Measurements from ENCODE around the gene PLA2G4D. TPM values are rescaled to one million over a fixed set of nuclear protein-coding genes. Genes with fewer than 3 reads are reported as not detected.

Gene PLA2G4D
- polyA plus RNA-seq, 1 of the 3 experiments (the other 2 are of a cell fraction): not detected

DNA sequence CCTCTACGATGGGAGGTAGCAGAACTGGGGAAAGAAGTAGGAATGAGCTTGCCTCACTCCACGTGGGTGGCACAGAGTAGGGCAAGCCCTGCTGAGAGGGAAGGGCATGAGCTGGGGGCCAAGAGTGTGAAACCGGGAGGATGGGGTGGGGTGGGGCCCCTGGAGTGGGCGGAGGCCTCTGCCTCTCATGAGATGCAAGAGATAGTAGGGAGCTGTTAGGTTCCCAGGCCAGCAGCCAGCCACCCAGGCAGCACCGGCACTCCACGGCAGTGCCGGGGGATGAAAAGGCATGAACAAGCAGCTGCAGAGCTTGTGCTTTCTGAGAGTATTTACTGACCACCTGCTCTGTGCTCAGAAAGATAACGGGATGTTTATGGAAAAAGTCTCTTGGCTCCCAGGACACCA lies 49.1 kb downstream of the PLA2G4D start:
- H3K9ac ChIP-seq: no peak overlapping the region
- no peaks in the 10 kb centered on the region for H3K79me2 ChIP-seq (ENCODE audit: insufficient read depth)
- no peak overlapping the region for H3K4me3 ChIP-seq (ENCODE audit: low read depth in 2 of 2, low read length in 1 of 2)
- H3K27ac ChIP-seq (ENCODE audit: low read depth in 2 of 2, low read length in 1 of 2): no peak overlapping the region
- DNase-seq: no peak
- H3K9me3 ChIP-seq: no peaks in the 10 kb centered on the region
- no peaks in the 10 kb centered on the region for H4K20me1 ChIP-seq (ENCODE audit: insufficient read depth)
- no peaks in the 10 kb centered on the region for H3K9me2 ChIP-seq
- ChIA-PET CTCF (interaction anchor here (1.1 to 4.6 kb wide), 5 partner anchors 11 to 56 kb away, joined by 3 to 30 read pairs (median 5); no protein-coding TSS in a partner anchor), POLR2A (no interaction called here)
- no peaks in the 10 kb centered on the region for H3K36me3 ChIP-seq (replicated peaks in 1 of 2; ENCODE audit: control insufficient read depth in 1 of 2, insufficient read depth in 2 of 2, low read length in 1 of 2)
- no peak overlapping the region for H2AFZ ChIP-seq (ENCODE audit: low read depth)
- no peaks in the 10 kb centered on the region; a peak in 1 of 4 replicates for H3K4me1 ChIP-seq (ENCODE audit: control insufficient read depth in 1 of 2, insufficient read depth in 2 of 2, low read depth in 1 of 2, low read length in 1 of 2)
- WGBS (ENCODE audit: low lambda C conversion rate): 27% methylated on average over 4 of the region's 8 CpGs
- peaks cover 10% of the 10 kb centered on the region; the same call in 1 of the 2 replicates for H3K27me3 ChIP-seq (ENCODE audit: insufficient read depth)
- H3F3A ChIP-seq (replicated peaks; ENCODE audit: insufficient read depth): no peaks in the 10 kb centered on the region
- no peak overlapping the region for H3K4me2 ChIP-seq
- no peak for TF ChIP-seq SIN3A (IDR thresholded peaks at IDR 0.05; ENCODE audit: borderline replicate concordance, low read depth, low read length)
- no peak for TF ChIP-seq MEF2A (IDR thresholded peaks at IDR 0.05; ENCODE audit: borderline replicate concordance, low read depth)
- TF ChIP-seq FOSL2 (IDR thresholded peaks at IDR 0.05; ENCODE audit: borderline replicate concordance, low read depth): no peak
- no peak for TF ChIP-seq SMC3 (IDR thresholded peaks at IDR 0.05; ENCODE audit: low read depth, low read length)
- TF ChIP-seq GABPA (IDR thresholded peaks at IDR 0.05; ENCODE audit: low read depth): no peak

DNA sequence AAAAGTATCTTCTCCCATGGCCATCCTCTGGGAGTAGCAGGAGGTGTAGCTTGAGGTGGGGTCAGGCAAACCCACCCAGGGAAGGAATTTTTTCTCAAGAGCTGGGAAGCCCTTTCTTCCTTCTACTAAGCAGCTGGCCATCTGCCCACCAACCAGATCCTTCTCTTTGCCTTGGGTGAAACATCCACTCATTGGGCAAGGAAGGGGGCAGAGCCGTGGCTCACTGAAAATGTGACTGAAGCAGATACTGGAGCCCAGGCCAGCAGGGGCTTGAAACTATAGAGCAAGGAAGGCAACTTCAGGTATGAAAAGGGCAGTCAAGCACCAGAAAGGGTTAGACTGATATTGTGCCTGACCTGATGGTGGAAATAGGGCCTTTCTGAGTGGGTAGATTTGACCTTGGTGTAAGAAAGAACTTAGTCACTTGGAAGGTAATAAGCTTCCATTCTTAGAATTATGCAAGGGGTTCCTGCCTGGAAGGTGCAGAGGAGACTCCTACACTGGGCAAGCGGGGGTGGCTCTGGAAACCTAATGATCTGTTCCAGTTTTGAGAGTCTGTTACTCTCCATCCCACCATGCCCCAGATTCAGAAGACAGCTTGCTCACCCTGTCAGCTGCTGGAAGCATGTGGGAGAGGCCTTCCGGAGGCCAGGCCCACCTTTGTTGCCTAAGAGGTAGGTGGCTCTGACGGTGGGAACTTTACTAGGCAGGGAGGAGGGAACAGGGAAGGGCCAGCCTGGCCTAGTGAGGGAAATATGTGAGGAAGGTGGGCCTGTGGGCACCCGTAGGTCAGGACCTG lies 51.6 kb downstream of the PLA2G4D start:
- H3F3A ChIP-seq (replicated peaks; ENCODE audit: insufficient read depth): no peaks in the 10 kb centered on the region
- no peaks in the 10 kb centered on the region for H3K36me3 ChIP-seq (replicated peaks in 1 of 2; ENCODE audit: control insufficient read depth in 1 of 2, insufficient read depth in 2 of 2, low read length in 1 of 2)
- no peak overlapping the region for H2AFZ ChIP-seq (ENCODE audit: low read depth)
- ChIA-PET POLR2A (no interaction called here), CTCF (interaction anchor here (0.6 to 3.2 kb wide), 5 partner anchors 12 to 41 kb away, joined by 3 to 9 read pairs (median 4); no protein-coding TSS in a partner anchor)
- peaks cover 0 to under 1% of the 10 kb centered on the region in 2 experiments; a peak in 1 of 4 replicates for H3K4me1 ChIP-seq (ENCODE audit: control insufficient read depth in 1 of 2, insufficient read depth in 2 of 2, low read depth in 1 of 2, low read length in 1 of 2)
- H3K27ac ChIP-seq (ENCODE audit: low read depth in 2 of 2, low read length in 1 of 2): no peak overlapping the region
- TF ChIP-seq FOSL2 (IDR thresholded peaks at IDR 0.05; ENCODE audit: borderline replicate concordance, low read depth) (no peak), MXI1 (IDR thresholded peaks at IDR 0.05; ENCODE audit: low read depth, low read length) (no peak), MEF2A (IDR thresholded peaks at IDR 0.05; ENCODE audit: borderline replicate concordance, low read depth) (no peak)
- 57% methylated on average over 5 of the region's 5 CpGs for WGBS (ENCODE audit: low lambda C conversion rate)
- H3K79me2 ChIP-seq (ENCODE audit: insufficient read depth): no peaks in the 10 kb centered on the region
- no peak overlapping the region for H3K4me2 ChIP-seq
- no peaks in the 10 kb centered on the region for H3K9me2 ChIP-seq
- peaks cover 10% of the 10 kb centered on the region; the same call in 1 of the 2 replicates for H3K27me3 ChIP-seq (ENCODE audit: insufficient read depth)
- H4K20me1 ChIP-seq (ENCODE audit: insufficient read depth): no peaks in the 10 kb centered on the region
- no peaks in the 10 kb centered on the region for H3K9me3 ChIP-seq
- no peak overlapping the region for H3K9ac ChIP-seq
- DNase-seq: no peak
- no peak overlapping the region for H3K4me3 ChIP-seq (ENCODE audit: low read depth in 2 of 2, low read length in 1 of 2)

DNA sequence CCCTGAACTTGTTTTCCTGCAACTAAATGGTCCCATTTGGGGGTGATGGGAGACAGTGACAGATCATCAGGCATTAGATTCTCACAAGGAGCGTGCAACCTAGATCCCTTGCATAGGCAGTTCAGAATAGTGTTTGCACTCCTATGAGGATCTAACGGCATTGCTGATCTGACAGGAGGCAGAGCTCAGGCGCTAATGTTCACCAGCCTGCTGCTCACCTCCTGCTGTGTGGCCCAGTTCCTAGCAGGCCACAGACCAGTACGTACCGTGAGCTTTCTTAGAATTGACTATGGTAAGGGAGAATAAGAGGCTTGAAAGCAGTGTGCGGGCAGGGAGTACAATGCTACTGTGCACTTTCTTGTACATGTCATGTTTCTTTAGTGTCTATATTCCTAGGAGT lies 56.0 kb downstream of the PLA2G4D start:
- Histone ChIP-seq H3K4me1 (ENCODE audit: control insufficient read depth in 1 of 2, insufficient read depth in 2 of 2, low read depth in 1 of 2, low read length in 1 of 2) (peaks cover 0 to 2% of the 10 kb centered on the region in 2 experiments; a peak in 1 of 4 replicates), H3K4me3 (ENCODE audit: low read depth in 2 of 2, low read length in 1 of 2) (no peak overlapping the region), H3K9ac (no peak overlapping the region), H3K79me2 (ENCODE audit: insufficient read depth) (no peaks in the 10 kb centered on the region), H4K20me1 (ENCODE audit: insufficient read depth) (no peaks in the 10 kb centered on the region), H3F3A (replicated peaks; ENCODE audit: insufficient read depth) (no peaks in the 10 kb centered on the region), H3K36me3 (replicated peaks in 1 of 2; ENCODE audit: control insufficient read depth in 1 of 2, insufficient read depth in 2 of 2, low read length in 1 of 2) (no peaks in the 10 kb centered on the region), H3K9me2 (no peaks in the 10 kb centered on the region), H3K9me3 (no peaks in the 10 kb centered on the region), H2AFZ (ENCODE audit: low read depth) (no peak overlapping the region), H3K4me2 (no peak overlapping the region), H3K27me3 (ENCODE audit: insufficient read depth) (no peaks in the 10 kb centered on the region), H3K27ac (ENCODE audit: low read depth in 2 of 2, low read length in 1 of 2) (no peak overlapping the region)
- 84% methylated on average over 6 of the region's 6 CpGs for WGBS (ENCODE audit: low lambda C conversion rate)
- POLR2A ChIA-PET: no interaction called here
- CTCF ChIA-PET: interaction anchor here (1.1 to 2.0 kb wide), 2 partner anchors 15 to 49 kb away, joined by 3 to 8 read pairs; no protein-coding TSS in a partner anchor
- DNase-seq: no peak
- TF ChIP-seq, protein P1, sequence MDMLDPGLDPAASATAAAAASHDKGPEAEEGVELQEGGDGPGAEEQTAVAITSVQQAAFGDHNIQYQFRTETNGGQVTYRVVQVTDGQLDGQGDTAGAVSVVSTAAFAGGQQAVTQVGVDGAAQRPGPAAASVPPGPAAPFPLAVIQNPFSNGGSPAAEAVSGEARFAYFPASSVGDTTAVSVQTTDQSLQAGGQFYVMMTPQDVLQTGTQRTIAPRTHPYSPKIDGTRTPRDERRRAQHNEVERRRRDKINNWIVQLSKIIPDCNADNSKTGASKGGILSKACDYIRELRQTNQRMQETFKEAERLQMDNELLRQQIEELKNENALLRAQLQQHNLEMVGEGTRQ (IDR thresholded peaks at IDR 0.05; ENCODE audit: borderline replicate concordance, low read depth, low read length): no peak
- TF ChIP-seq RAD21 (IDR thresholded peaks at IDR 0.05; ENCODE audit: low read length) (no peak), EP300 (IDR thresholded peaks at IDR 0.05; ENCODE audit: borderline replicate concordance in 1 of 2, low read depth in 1 of 2, low read length in 1 of 2) (no peak), FOXM1 (IDR thresholded peaks at IDR 0.05; ENCODE audit: low read depth) (no peak), TCF12 (IDR thresholded peaks at IDR 0.05) (no peak), NRF1 (IDR thresholded peaks at IDR 0.05; ENCODE audit: low read depth, low read length) (no peak), EZH2phosphoT487 (IDR thresholded peaks at IDR 0.05; ENCODE audit: borderline replicate concordance, low read depth) (no peak), SIN3A (IDR thresholded peaks at IDR 0.05; ENCODE audit: borderline replicate concordance, low read depth, low read length) (no peak), MXI1 (IDR thresholded peaks at IDR 0.05; ENCODE audit: low read depth, low read length) (no peak)
- TF ChIP-seq, protein P2, sequence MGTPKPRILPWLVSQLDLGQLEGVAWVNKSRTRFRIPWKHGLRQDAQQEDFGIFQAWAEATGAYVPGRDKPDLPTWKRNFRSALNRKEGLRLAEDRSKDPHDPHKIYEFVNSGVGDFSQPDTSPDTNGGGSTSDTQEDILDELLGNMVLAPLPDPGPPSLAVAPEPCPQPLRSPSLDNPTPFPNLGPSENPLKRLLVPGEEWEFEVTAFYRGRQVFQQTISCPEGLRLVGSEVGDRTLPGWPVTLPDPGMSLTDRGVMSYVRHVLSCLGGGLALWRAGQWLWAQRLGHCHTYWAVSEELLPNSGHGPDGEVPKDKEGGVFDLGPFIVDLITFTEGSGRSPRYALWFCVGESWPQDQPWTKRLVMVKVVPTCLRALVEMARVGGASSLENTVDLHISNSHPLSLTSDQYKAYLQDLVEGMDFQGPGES (IDR thresholded peaks at IDR 0.05; ENCODE audit: low read depth, low read length): no peak

All from SK-N-SH (cell line).